BE2C (cell line): ENCODE measurements around the gene RPGRIP1.

Experiments
- DNase-seq: peaks from one replicate; pipeline ENCODE4 v3.0.0-alpha.2; 2020
- H3K27me3 ChIP-seq: fragments of 250-450 bp; sonication (Bioruptor Pico); 2 replicates; pipeline ENCODE4 v1.5.1; 2020; ENCODE audit warnings: mild to moderate bottlenecking
- H3K36me3 ChIP-seq: fragments of 250-450 bp; sonication (Bioruptor Pico); 2 replicates; pipeline ENCODE4 v1.5.1; 2020; ENCODE audit warnings: mild to moderate bottlenecking
- H3K4me1 ChIP-seq: fragments of 250-450 bp; sonication (Bioruptor Pico); 2 replicates; pipeline ENCODE4 v1.5.1; 2020
- H3K4me3 ChIP-seq: 2 replicates; pipeline ENCODE4 v1.5.1; 2011; ENCODE audit warnings: low read depth, low read length
- H3K9me3 ChIP-seq: fragments of 250-450 bp; sonication (Bioruptor Pico); 2 replicates; pipeline ENCODE4 v1.5.1; 2020
- CTCF ChIP-seq: IDR thresholded peaks from 2 replicates; pipeline ENCODE4 v1.5.1; 2012; ENCODE audit warnings: mild to moderate bottlenecking, low read depth, low read length

RPGRIP1 gene

GRCh38 chr14:21307637-21308036, 27.8 kb downstream of the RPGRIP1 start:
- Histone ChIP-seq H3K27me3 (no peaks in the 10 kb centered on the region), H3K4me3 (no peak overlapping the region), H3K4me1 (peaks cover 11% of the 10 kb centered on the region), H3K36me3 (no peaks in the 10 kb centered on the region), H3K9me3 (no peaks in the 10 kb centered on the region)
- no peak for DNase-seq
- no peak for TF ChIP-seq CTCF

GRCh38 chr14:21308132-21308478, 28.2 kb downstream of the RPGRIP1 start:
- no peaks in the 10 kb centered on the region for H3K27me3 ChIP-seq
- no peak for TF ChIP-seq CTCF
- no peaks in the 10 kb centered on the region for H3K9me3 ChIP-seq
- H3K4me1 ChIP-seq, result peaks cover 11% of the 10 kb centered on the region
- no peak for DNase-seq
- no peaks in the 10 kb centered on the region for H3K36me3 ChIP-seq
- H3K4me3 ChIP-seq, result peak overlapping the region; percentile 49

DNA sequence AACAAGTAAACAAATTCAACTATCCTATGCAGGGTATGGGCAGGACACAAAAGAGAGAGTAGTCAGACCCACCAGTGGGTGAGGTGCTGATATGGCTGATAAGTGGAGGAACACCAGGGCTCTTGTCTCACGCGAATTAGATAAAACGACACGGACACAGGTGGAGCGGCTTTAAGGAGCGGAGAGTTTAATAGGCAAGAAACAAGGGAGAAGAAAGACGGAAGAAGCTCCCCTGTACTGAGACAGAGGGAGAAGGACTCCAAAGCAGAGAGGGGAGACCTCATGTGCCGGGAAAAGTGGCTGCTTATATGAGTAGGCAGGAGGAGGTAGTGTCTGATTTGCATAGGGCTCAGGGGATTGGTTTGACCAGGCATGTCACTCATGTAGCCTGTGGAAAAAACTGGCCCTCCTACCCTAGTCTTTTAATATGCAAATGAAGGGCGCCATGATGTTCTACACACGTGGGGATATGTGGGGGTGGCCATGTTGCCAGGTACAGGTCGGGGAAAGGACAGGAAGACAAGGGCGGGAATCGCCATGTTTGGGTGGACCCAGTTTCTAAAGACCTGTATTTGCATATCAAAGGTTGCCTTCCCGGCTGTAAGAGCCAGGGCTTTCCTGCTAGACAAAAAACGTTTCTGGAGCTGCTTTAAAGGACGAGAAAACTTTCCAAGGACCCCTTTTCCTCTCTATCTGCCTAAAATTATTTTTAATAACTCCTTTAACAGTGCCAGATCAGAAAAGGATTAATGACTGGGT, 28.8 kb downstream of the RPGRIP1 start:
- Histone ChIP-seq H3K27me3 (no peaks in the 10 kb centered on the region), H3K4me3 (peak overlapping the region; percentile 49), H3K9me3 (no peaks in the 10 kb centered on the region), H3K4me1 (peaks cover 11% of the 10 kb centered on the region), H3K36me3 (no peaks in the 10 kb centered on the region)
- peak; percentile 87 for DNase-seq
- no peak for TF ChIP-seq CTCF

GRCh38 chr14:21309238-21309636, 29.4 kb downstream of the RPGRIP1 start:
- Histone ChIP-seq H3K4me1 (peaks cover 11% of the 10 kb centered on the region), H3K4me3 (peak overlapping the region; percentile 41), H3K27me3 (no peaks in the 10 kb centered on the region), H3K36me3 (no peaks in the 10 kb centered on the region), H3K9me3 (no peaks in the 10 kb centered on the region)
- no peak for TF ChIP-seq CTCF
- no peak for DNase-seq

DNA sequence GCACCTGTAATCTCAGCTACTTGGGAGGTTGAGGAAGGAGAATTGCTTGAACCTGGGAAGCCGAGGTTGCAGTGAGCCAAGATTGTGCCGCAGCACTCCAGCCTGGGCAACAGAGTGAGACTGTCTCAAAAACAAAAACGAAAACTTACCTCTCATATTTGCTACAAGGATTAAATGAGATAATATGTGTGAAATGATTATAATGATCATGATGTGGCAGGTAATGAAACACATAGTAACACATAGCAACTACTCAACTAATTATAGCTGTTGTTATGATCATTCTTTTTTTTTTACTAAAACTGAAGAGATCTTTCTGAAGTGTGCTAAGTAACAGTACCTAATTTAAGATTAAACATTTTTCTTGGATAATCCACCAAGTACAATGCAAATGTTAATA, 30.1 kb downstream of the RPGRIP1 start:
- no peaks in the 10 kb centered on the region for H3K36me3 ChIP-seq
- H3K9me3 ChIP-seq, result no peaks in the 10 kb centered on the region
- DNase-seq, result no peak
- TF ChIP-seq CTCF, result no peak
- no peak overlapping the region for H3K4me3 ChIP-seq
- H3K27me3 ChIP-seq, result no peaks in the 10 kb centered on the region
- H3K4me1 ChIP-seq, result peaks cover 11% of the 10 kb centered on the region

DNA sequence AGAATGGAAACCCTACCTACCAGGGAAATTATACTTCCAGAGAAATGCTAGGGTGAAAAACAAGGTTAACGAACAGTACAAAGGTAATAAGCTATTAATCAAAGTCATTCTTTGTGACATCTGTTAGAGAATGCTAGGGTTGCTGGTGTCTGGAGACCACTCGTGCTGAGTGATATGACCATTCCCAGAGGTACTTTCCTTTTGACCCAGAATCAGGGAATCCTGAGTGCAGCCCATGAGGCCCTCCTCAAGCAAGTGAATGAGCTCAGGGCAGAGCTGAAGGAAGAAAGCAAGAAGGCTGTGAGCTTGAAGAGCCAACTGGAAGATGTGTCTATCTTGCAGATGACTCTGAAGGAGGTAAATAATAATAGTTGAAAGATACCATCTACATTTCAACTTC, 31.7 kb downstream of the RPGRIP1 start:
- no peaks in the 10 kb centered on the region for H3K27me3 ChIP-seq
- DNase-seq, result no peak
- H3K36me3 ChIP-seq, result no peaks in the 10 kb centered on the region
- TF ChIP-seq CTCF, result no peak
- H3K9me3 ChIP-seq, result no peaks in the 10 kb centered on the region
- no peak overlapping the region for H3K4me3 ChIP-seq
- H3K4me1 ChIP-seq, result peaks cover 11% of the 10 kb centered on the region
